Measurements from ENCODE around the gene TXNRD1.
"Not testable (repeated sequence)": the region's sequence is repeated elsewhere in the genome, so short reads cannot be mapped to it uniquely, and the experiment has no call there.

Gene TXNRD1

GRCh38 chr12:104265436-104265835, 49.9 kb downstream of the TXNRD1 start:
- H3K4me1 Mint-ChIP-seq (ENCODE audit: low read depth); H3K27me3 Mint-ChIP-seq (ENCODE audit: low read depth); H3K27ac Mint-ChIP-seq; DNase-seq (ENCODE audit: low spot score); H3K4me3 Mint-ChIP-seq; H3K9me3 Mint-ChIP-seq; H3K36me3 Mint-ChIP-seq (ENCODE audit: low read depth): not testable (repeated sequence)

GRCh38 chr12:104272938-104273337, 57.4 kb downstream of the TXNRD1 start:
- Mint-ChIP-seq H3K36me3 (ENCODE audit: low read depth) (no peaks in the 10 kb centered on the region), H3K27ac (no peak overlapping the region), H3K4me3 (no peak overlapping the region)

GRCh38 chr12:104273503-104273902, 57.9 kb downstream of the TXNRD1 start:
- Mint-ChIP-seq H3K9me3 (no peaks in the 10 kb centered on the region), H3K36me3 (ENCODE audit: low read depth) (no peaks in the 10 kb centered on the region), H3K4me3 (no peak overlapping the region), H3K27me3 (ENCODE audit: low read depth) (no peaks in the 10 kb centered on the region), H3K4me1 (ENCODE audit: low read depth) (peaks cover 9% of the 10 kb centered on the region), H3K27ac (no peak overlapping the region)
- no peak for DNase-seq (ENCODE audit: low spot score)

More at GRCh38 chr12:104272938-104273337, 57.4 kb downstream of the TXNRD1 start:
- DNase-seq (ENCODE audit: low spot score) = no peak
- H3K9me3 Mint-ChIP-seq = no peaks in the 10 kb centered on the region
- no peaks in the 10 kb centered on the region for H3K27me3 Mint-ChIP-seq (ENCODE audit: low read depth)
- H3K4me1 Mint-ChIP-seq (ENCODE audit: low read depth) = peaks cover 9% of the 10 kb centered on the region

- H3K4me1 Mint-ChIP-seq (ENCODE audit: low read depth) = peaks cover 9% of the 10 kb centered on the region
- no peak overlapping the region for H3K27ac Mint-ChIP-seq
- H3K27me3 Mint-ChIP-seq (ENCODE audit: low read depth) = no peaks in the 10 kb centered on the region
- H3K9me3 Mint-ChIP-seq = no peaks in the 10 kb centered on the region
- H3K4me3 Mint-ChIP-seq = no peak overlapping the region
- H3K36me3 Mint-ChIP-seq (ENCODE audit: low read depth) = no peaks in the 10 kb centered on the region
- no peak for DNase-seq (ENCODE audit: low spot score)
These were observed 59.2 kb downstream of the TXNRD1 start for GRCh38 chr12:104274811-104275210.

GRCh38 chr12:104275689-104276088, 60.1 kb downstream of the TXNRD1 start:
- H3K4me3 Mint-ChIP-seq = peak overlapping the region; percentile 73
- no peak overlapping the region for H3K27ac Mint-ChIP-seq
- H3K9me3 Mint-ChIP-seq = no peaks in the 10 kb centered on the region
- no peaks in the 10 kb centered on the region for H3K36me3 Mint-ChIP-seq (ENCODE audit: low read depth)
- H3K27me3 Mint-ChIP-seq (ENCODE audit: low read depth) = no peaks in the 10 kb centered on the region
- peaks cover 9% of the 10 kb centered on the region for H3K4me1 Mint-ChIP-seq (ENCODE audit: low read depth)
- no peak for DNase-seq (ENCODE audit: low spot score)

- Mint-ChIP-seq H3K27ac (peak overlapping the region; percentile 50), H3K4me1 (ENCODE audit: low read depth) (peaks cover 9% of the 10 kb centered on the region), H3K9me3 (no peaks in the 10 kb centered on the region), H3K4me3 (peak overlapping the region; percentile 73), H3K36me3 (ENCODE audit: low read depth) (no peaks in the 10 kb centered on the region), H3K27me3 (ENCODE audit: low read depth) (no peaks in the 10 kb centered on the region)
- DNase-seq (ENCODE audit: low spot score) = no peak
These were observed 60.9 kb downstream of the TXNRD1 start for GRCh38 chr12:104276273-104277131.

- no peaks in the 10 kb centered on the region for H3K9me3 Mint-ChIP-seq
- H3K27me3 Mint-ChIP-seq (ENCODE audit: low read depth) = no peaks in the 10 kb centered on the region
- H3K36me3 Mint-ChIP-seq (ENCODE audit: low read depth) = no peaks in the 10 kb centered on the region
- peaks cover 9% of the 10 kb centered on the region for H3K4me1 Mint-ChIP-seq (ENCODE audit: low read depth)
- no peak overlapping the region for H3K4me3 Mint-ChIP-seq
- H3K27ac Mint-ChIP-seq = no peak overlapping the region
- DNase-seq (ENCODE audit: low spot score) = no peak
These were observed 63.6 kb downstream of the TXNRD1 start for GRCh38 chr12:104279164-104279563.

- Mint-ChIP-seq H3K9me3 (no peaks in the 10 kb centered on the region), H3K36me3 (ENCODE audit: low read depth) (no peaks in the 10 kb centered on the region), H3K4me3 (no peak overlapping the region), H3K4me1 (ENCODE audit: low read depth) (peaks cover 10% of the 10 kb centered on the region), H3K27me3 (ENCODE audit: low read depth) (no peaks in the 10 kb centered on the region), H3K27ac (no peak overlapping the region)
- DNase-seq (ENCODE audit: low spot score) = no peak
These were observed 64.5 kb downstream of the TXNRD1 start for GRCh38 chr12:104280111-104280510.

- no peak overlapping the region for H3K27ac Mint-ChIP-seq
- H3K4me3 Mint-ChIP-seq = no peak overlapping the region
- H3K36me3 Mint-ChIP-seq (ENCODE audit: low read depth) = no peaks in the 10 kb centered on the region
- H3K27me3 Mint-ChIP-seq (ENCODE audit: low read depth) = no peaks in the 10 kb centered on the region
- no peak for DNase-seq (ENCODE audit: low spot score)
- no peaks in the 10 kb centered on the region for H3K9me3 Mint-ChIP-seq
- peaks cover 14% of the 10 kb centered on the region for H3K4me1 Mint-ChIP-seq (ENCODE audit: low read depth)
These were observed 65.3 kb downstream of the TXNRD1 start for GRCh38 chr12:104280717-104281458.

GRCh38 chr12:104281636-104282035, 66.1 kb downstream of the TXNRD1 start:
- no peak overlapping the region for H3K4me3 Mint-ChIP-seq
- H3K27me3 Mint-ChIP-seq (ENCODE audit: low read depth) = no peaks in the 10 kb centered on the region
- no peaks in the 10 kb centered on the region for H3K9me3 Mint-ChIP-seq
- H3K4me1 Mint-ChIP-seq (ENCODE audit: low read depth) = peaks cover 14% of the 10 kb centered on the region
- H3K27ac Mint-ChIP-seq = no peak overlapping the region
- no peak for DNase-seq (ENCODE audit: low spot score)
- no peaks in the 10 kb centered on the region for H3K36me3 Mint-ChIP-seq (ENCODE audit: low read depth)

- H3K27me3 Mint-ChIP-seq (ENCODE audit: low read depth) = no peaks in the 10 kb centered on the region
- H3K27ac Mint-ChIP-seq = no peak overlapping the region
- no peak overlapping the region for H3K4me3 Mint-ChIP-seq
- peaks cover 15% of the 10 kb centered on the region for H3K4me1 Mint-ChIP-seq (ENCODE audit: low read depth)
- no peak for DNase-seq (ENCODE audit: low spot score)
- H3K36me3 Mint-ChIP-seq (ENCODE audit: low read depth) = no peaks in the 10 kb centered on the region
- H3K9me3 Mint-ChIP-seq = no peaks in the 10 kb centered on the region
These were observed 66.5 kb downstream of the TXNRD1 start for GRCh38 chr12:104282109-104282508.

- Mint-ChIP-seq H3K27ac (peak overlapping the region; percentile 99), H3K36me3 (ENCODE audit: low read depth) (peaks cover 11% of the 10 kb centered on the region), H3K9me3 (no peaks in the 10 kb centered on the region), H3K4me1 (ENCODE audit: low read depth) (peaks cover 20% of the 10 kb centered on the region), H3K27me3 (ENCODE audit: low read depth) (no peaks in the 10 kb centered on the region), H3K4me3 (peak overlapping the region; percentile 99)
- DNase-seq (ENCODE audit: low spot score) = no peak
These were observed 70.3 kb downstream of the TXNRD1 start for GRCh38 chr12:104285740-104286515.

- peak overlapping the region; percentile 99 for H3K27ac Mint-ChIP-seq
- H3K27me3 Mint-ChIP-seq (ENCODE audit: low read depth) = no peaks in the 10 kb centered on the region
- H3K36me3 Mint-ChIP-seq (ENCODE audit: low read depth) = peaks cover 13% of the 10 kb centered on the region
- no peaks in the 10 kb centered on the region for H3K9me3 Mint-ChIP-seq
- peak; percentile 90 for DNase-seq (ENCODE audit: low spot score)
- H3K4me1 Mint-ChIP-seq (ENCODE audit: low read depth) = peaks cover 20% of the 10 kb centered on the region
- H3K4me3 Mint-ChIP-seq = peak overlapping the region; percentile 99
These were observed 71.2 kb downstream of the TXNRD1 start for GRCh38 chr12:104286516-104287482.
